CD1c-positive myeloid dendritic cell (primary cell): Measurements from ENCODE around the gene GANAB.
"Not testable (repeated sequence)": the region's sequence is repeated elsewhere in the genome, so short reads cannot be mapped to it uniquely, and the experiment has no call there.

Source experiments
- DNase-seq: peaks from one replicate; pipeline ENCODE4 v3.0.0-alpha.2; 2016; ENCODE audit errors: extremely low spot score

GANAB gene

DNA sequence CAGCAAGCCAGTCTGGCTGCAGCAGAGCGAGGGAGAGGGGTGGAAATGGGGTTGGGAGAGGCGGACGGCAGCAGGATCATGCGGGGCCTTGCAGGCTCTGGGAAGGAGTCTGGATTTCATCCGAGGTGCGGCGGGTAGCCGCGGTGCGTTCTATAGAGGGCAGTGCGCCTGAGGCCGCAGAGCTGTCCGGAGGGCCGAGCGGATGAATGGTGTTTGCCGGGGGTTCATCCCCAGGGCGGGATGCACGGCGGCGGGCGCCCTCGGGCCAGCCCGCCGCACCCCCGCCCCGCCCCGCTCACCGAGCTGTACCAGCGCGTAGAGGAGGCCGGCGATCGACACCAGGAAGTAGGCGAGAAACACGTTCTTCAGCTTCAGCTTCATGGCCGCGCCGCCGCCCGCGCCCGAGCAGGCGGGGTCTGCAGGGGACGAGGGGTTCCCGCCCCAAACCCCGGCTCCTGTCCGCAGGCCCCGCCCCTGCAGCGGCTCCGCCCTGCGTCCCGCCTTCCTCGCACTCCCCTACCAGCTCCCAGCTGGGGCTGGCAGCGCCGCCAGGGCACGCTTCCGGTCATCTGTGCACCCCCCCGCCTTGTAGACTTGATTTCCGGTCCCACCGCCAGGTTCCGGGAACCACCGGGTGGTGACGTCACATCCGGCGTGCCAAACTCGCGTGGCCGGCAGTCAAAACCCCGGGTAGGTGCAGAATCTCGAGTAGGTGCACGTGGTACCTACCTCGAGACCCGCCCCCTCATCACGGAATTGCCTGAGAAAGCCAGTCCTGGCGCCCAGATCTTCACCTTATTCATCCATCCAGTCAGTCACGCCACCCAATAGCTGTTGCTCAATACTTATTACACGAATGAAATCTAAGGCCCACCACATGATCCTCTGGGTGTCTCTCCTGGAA is 24.6 kb downstream of the GANAB start, which contains the start of gene B3GAT3:
Gene B3GAT3 (minus strand): TSS at position 420 of the 904 bp plus-strand sequence. CDS start 39 bp downstream, at position 381.
- DNase-seq, result peak; percentile 98

DNA sequence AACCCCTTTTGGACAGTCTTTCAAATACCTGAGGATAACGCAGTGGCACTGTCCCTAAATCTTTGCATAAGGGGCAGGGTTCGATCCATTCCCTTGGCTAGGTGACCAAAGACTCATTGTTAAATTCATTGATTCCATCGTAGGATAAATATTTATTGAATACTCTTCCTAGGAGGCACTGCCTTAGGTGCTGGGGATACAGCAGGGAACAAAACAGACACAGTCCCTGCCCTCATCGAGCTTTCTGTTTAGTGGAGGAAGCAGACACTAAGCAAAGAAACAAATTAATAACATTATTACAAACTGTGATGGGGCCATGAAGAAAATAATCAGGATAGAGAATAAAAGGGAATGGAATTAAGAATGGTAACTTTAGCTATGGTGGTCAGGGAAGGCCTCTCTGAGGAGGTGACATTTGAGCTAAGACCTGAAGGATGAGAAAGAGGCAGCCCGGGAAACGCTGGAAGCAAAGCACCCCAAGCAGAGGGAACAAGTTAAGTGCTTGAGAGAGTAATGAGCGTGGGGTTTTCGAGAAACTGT is 25.3 kb downstream of the GANAB start:
- DNase-seq, result no peak

GRCh38 chr11:62616957-62617356 is 29.5 kb downstream of the GANAB start:
- DNase-seq, result not testable (repeated sequence)

- no peak for DNase-seq
Observed at GRCh38 chr11:62615521-62615920, 30.9 kb downstream of the GANAB start.

DNA sequence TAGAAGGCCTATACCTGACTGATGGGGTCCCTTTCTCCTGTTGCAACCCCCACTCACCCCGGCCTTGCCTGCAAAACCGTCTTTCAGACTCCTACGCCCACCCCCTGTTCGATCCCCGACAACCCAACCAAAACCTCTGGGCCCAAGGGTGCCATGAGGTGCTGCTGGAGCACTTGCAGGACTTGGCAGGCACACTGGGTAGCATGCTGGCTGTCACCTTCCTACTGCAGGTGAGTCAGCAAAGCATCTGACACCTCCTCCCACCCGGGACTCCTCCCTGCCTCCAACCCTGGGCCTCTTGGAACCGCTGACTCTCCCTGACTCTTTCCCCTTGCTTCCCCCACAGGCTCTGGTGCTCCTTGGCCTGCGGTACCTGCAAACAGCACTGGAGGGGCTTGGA is 32.1 kb downstream of the GANAB start:
- no peak for DNase-seq

DNA sequence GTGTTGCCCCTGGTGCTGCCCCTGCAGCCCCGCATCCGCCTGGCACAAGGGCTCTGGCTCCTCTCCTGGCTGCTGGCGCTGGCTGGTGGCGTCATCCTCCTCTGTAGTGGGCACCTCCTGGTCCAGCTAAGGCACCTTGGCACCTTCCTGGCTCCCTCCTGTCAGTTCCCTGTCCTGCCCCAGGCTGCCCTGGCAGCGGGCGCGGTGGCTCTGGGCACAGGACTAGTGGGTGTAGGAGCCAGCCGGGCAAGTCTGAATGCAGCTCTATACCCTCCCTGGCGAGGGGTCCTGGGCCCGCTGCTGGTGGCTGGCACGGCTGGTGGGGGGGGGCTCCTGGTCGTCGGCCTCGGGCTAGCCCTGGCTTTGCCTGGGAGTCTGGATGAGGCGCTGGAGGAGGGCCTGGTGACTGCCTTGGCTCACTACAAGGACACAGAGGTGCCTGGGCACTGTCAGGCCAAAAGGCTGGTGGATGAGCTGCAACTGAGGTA is 33.1 kb downstream of the GANAB start:
- no peak for DNase-seq

DNA sequence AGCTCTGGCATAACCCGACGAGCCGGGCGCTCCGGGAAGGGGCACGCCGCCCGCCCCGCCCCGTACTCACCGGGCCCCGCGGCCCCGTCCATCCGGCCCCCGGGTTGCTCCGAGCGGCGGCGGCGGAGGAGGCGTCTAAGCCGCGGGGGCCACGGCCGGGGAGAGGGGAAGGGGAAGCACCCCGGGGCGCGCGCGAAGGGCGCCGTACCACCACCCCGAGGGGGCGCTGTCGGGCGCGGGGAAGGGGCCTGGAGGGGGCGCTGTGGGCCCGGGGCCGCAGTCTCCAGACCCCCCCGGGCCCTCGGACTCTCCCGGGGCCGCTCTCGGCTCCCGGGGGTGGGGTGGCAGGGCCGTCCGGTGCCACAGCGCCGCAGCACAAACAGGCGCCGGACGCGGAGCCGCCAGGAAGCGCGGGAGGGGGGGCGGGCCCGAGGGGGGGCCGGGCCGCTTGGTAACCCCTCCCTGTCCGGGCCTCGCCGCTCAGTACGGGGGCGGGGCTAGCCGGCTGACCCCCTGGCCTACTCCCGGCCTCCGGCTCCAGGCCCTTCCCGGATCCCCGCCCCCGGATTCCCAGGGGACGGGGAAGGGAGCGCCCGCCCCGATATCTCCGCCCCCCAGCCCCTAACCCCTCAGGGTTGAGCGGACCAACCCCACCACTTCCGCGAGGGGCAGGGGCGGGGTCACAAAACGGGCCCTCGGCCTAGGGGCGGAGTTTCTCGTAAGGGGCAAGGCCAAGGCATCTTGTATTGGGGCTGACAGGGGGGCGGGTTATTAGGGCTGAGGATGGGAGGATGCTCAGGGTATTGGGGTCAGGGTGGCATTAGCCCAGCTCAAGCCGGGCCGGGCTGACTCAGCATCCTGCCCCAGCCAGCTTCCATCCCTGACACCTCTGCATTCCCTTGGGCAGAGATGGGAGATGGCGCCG is 33.8 kb downstream of the GANAB start, which contains the start of the genes EML3 and ROM1:
Gene EML3 (minus strand): TSS at position 410 of the 925 bp plus-strand sequence. CDS start 318 bp downstream, at position 92.
Gene ROM1 (plus strand): TSS at position 892 of the 925 bp plus-strand sequence. CDS start 25 bp downstream, at position 917.
- DNase-seq, result peak; percentile 90

GRCh38 chr11:62611705-62612365 is 34.6 kb downstream of the GANAB start:
- peak; percentile 36 for DNase-seq

- DNase-seq, result no peak
Observed at GRCh38 chr11:62610814-62611704, 35.4 kb downstream of the GANAB start.

- DNase-seq, result no peak
Observed at GRCh38 chr11:62610403-62610802, 36.0 kb downstream of the GANAB start.

- no peak for DNase-seq
Observed at GRCh38 chr11:62608776-62609175, 37.6 kb downstream of the GANAB start.

DNA sequence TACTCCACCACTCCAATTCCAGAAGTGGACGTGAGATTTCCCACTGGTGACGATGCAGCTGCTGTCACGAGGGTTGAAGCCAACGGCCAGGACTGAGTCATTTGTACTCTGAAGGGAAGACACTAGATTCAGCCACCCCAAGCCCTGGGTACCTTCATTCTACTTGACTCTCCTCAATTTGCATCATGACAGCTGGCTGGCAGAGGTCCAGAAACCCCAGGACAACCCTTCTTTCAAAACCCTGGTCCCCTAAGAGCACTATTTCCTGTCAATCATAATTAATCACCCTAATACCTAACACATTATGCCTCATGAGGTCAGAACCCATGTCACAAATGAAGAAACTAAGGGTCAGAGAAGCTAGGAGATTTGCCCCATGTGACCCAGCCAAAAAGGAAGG is 38.7 kb downstream of the GANAB start:
- DNase-seq, result peak; percentile 48

GRCh38 chr11:62605902-62606301 is 40.5 kb downstream of the GANAB start:
- no peak for DNase-seq

DNA sequence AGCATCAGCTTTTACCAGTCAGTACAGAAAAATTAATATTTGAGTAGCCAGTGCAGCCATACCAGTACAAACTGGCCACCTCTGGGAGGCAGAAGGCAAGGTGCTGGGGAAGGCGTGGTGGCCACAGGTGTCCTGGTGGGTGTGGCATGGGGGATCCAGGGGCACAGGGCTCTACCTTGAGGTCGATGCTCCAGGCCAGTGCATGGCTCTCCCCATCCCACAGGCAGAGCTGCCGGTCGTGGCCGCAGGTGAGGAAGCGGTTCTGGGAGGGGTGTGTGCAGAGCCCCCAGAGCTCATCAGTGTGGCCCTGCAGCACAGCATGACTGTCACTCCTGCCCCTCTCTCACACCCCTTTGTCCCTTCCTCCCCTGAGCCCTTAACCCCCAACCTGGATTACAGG is 40.9 kb downstream of the GANAB start:
- no peak for DNase-seq

DNA sequence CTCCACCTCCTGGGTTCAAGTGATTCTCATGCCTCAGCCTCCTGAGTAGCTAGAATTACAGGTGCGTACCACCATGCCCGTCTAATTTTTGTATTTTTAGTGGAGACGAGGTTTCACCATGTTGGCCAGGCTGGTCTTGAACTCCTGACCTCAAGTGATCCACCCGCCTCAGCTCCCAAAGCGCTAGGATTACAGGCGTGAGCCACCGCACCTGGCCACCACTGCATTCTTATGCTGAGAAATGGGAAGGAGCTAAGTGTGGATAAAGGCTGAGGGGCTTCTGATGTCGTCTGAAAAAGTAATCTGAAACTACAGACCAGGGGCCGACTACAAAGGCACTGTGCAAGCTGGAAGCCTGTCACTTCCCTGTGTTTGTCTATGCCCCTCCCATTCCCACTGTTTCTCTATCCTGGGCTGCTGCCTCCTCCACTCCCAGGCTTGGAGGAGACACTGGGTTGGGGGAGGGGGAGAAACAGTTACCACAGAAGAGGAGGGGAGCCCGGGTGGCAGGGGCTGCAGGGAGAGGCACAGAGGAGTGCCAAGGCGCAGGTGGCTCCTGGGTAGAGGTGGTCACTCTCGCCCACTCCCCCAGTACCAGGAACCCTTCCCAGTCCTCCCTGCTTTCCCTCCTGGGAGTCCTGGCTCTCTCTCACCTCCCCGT is 41.8 kb downstream of the GANAB start:
- no peak for DNase-seq

DNA sequence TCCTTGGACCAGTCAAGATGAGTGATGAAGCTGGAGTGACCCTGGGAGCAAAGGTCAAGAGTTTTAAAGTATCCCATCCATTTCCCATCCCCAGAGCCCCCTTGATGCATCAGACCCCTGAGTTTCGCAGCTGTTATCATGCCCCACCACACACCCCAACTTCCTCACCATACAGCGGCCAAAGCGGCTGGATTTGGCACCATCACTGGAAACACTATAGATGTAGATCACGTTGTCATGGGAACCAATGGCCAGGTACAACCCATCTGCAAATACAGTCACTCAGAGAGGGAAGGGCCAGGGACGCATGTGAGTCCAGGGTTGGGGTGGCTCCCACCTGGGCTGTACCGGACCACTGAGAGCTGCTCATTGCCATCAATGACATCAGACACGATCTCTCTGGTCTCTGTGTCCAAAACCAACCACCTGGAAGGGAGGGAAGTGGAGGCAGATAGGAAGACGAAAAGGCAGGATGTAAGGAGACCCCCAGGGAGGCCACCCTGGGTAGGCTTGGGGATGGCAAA is 42.6 kb downstream of the GANAB start:
- DNase-seq, result no peak

- DNase-seq, result no peak
Observed at GRCh38 chr11:62603072-62603408, 43.4 kb downstream of the GANAB start.

- DNase-seq, result peak; percentile 56
Observed at GRCh38 chr11:62602141-62603071, 44.0 kb downstream of the GANAB start.
